ENCODE measurements around the gene BRD1.

DNA sequence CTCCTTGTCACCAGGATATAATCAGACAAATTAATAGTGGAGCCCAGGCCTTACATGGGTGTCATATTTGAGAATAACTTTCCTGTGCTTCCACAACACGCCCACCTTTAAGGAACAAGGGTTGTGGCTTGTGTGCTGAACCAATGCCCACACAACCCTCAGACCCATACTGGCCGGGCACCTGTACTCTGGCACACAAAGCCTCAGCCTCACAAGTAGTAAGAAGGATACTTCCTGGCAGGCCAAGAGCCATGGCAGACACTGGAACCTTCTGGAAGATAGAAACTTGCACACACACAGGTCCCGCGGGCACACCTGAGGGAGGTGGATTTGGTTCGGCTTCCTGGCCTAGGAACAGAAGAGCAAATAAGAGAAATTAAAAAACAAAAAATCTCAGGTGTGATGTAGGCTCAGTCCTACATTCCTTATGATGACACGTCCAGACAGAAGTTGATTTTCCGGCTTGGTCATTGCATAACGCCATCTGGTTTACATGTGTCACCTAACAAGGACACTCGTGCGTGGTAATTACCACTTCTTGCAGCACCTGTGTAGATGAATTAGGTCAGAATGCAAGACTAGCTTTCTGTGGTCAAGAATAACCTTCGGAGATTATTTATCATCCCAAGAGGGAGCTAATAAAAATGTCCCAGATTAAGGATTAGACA, 5.8 kb upstream of the BRD1 start:
- TF ChIP-seq CTCF (IDR thresholded peaks at IDR 0.05): no peak
- no peak for TF ChIP-seq POLR2A (IDR thresholded peaks at IDR 0.05)
- no peak for TF ChIP-seq POLR2AphosphoS5 (IDR thresholded peaks at IDR 0.05)
- TF ChIP-seq EP300 (IDR thresholded peaks at IDR 0.05; ENCODE audit: low read depth): no peak

Measured in transverse colon (tissue), 4 donors.